ENCODE data around the gene EPHA8. TPM values are rescaled to one million over a fixed set of nuclear protein-coding genes. Genes with fewer than 3 reads are reported as not detected.

EPHA8 gene
- not detected for total RNA-seq

DNA sequence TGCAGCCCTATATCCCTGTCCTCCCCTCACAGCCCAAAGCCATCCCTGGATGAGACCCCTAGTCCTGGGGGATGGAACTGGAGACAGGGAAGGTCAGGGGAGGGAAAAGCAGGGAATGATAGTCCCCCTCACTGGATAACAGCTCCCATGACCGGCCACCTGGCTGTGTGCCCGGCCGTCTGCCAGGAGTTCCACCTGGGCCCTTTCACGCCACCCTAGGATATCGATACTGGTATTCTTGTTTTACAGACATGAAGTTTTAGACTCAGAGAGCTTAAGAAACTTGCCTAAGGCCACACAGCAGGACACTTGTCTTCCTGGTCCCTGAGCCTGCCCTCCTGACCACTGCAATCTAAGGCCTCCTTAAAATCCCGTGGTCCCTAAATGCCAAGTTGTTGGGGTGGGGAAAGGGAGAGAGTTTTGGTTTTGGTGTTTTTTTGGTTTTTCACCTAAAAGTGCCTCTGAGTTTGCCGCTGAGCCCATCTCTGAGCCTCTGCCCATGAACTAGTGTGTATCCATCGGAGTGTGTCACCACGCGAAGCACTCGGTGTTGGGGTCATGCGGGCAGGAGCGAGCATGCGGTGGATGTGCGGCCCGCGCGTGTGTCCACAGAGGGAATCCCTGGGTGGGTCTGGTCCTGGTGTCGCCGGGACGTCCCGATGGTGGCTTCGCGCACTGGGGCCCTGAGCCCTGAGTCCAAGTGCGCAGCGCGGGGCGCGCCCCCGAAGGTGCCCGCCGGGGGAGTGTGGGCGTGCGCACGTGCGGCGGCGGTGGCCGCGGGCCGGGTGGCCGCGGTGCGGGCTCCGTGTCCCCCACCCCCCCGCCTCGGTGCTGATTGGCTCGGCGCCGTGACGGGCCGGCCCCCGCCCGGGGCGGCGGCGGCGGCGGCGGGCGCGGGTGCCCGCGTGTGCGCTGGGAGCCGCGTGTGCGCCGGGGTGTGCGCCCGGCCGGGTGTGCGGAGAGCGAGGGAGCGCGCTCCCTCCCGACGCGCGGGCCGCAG lies at the start of gene EPHA8:
Gene EPHA8 (plus strand): TSS at position 906 of the 1,000 bp plus-strand sequence. CDS start 147 bp downstream, outside the sequence.
- peaks cover 47% of the 10 kb centered on the region for H3K27me3 Mint-ChIP-seq
- CTCF ChIA-PET = no interaction called here
- intact Hi-C loops (cut with DNase I, micrococcal nuclease) = no loop called here
- H3K9me3 Mint-ChIP-seq (ENCODE audit: low read depth) = no peaks in the 10 kb centered on the region
- H3K27ac Mint-ChIP-seq = no peak within 1 kb of the TSS
- POLR2A ChIA-PET = no interaction called here
- no peak within 1 kb of the TSS for H3K4me3 Mint-ChIP-seq
- no peak for DNase-seq
- no peaks in the 10 kb centered on the region for H3K36me3 Mint-ChIP-seq (ENCODE audit: low read depth)
- H3K4me1 Mint-ChIP-seq = peaks cover 3% of the 10 kb centered on the region
- ATAC-seq = no peak

DNA sequence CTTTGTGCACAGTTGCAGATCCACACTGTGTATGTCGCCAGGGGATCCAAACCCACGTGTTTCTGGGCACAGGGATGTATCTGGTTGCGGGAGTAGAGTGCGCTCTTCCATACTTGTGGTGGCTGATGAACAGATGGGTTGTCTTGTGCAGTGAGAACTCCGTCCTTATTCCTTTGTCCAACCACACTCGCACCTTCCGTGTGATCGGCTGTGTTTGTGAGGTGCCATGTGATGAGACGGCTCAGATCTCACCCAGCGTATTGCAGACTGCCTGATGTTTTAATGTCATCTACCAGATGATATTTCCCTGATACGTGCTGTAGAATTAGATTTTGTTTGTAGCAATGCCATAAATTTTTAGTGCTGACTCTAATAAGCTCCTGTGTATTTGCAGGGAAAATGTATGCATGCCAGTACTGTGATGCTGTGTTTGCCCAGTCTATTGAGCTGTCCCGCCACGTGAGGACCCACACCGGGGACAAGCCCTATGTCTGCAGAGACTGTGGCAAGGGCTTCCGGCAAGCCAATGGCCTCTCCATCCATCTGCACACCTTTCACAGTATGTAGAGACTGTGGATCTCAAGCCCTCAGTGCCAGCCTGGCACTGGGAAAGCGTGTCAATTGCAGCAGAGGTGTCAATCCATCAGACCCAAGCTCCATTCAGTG lies 46.2 kb upstream of the EPHA8 start:
- ChIA-PET CTCF (no interaction called here), POLR2A (no interaction called here)
- Mint-ChIP-seq H3K4me1 (no peaks in the 10 kb centered on the region), H3K27ac (no peak overlapping the region), H3K36me3 (ENCODE audit: low read depth) (peaks cover 53% of the 10 kb centered on the region), H3K4me3 (no peak overlapping the region), H3K27me3 (no peaks in the 10 kb centered on the region), H3K9me3 (ENCODE audit: low read depth) (no peaks in the 10 kb centered on the region)
- DNase-seq = no peak
- no peak for ATAC-seq
- intact Hi-C loops (cut with DNase I, micrococcal nuclease) = no loop called here

- Mint-ChIP-seq H3K9me3 (ENCODE audit: low read depth) (no peaks in the 10 kb centered on the region), H3K36me3 (ENCODE audit: low read depth) (peaks cover 52% of the 10 kb centered on the region), H3K27me3 (no peaks in the 10 kb centered on the region), H3K4me1 (no peaks in the 10 kb centered on the region), H3K4me3 (no peak overlapping the region), H3K27ac (no peak overlapping the region)
- no peak for ATAC-seq
- intact Hi-C loops (cut with DNase I, micrococcal nuclease) = no loop called here
- POLR2A ChIA-PET = no interaction called here
- no peak for DNase-seq
- CTCF ChIA-PET = no interaction called here
Measured at GRCh38 chr1:22517956-22518355, 45.3 kb upstream of the EPHA8 start.

DNA sequence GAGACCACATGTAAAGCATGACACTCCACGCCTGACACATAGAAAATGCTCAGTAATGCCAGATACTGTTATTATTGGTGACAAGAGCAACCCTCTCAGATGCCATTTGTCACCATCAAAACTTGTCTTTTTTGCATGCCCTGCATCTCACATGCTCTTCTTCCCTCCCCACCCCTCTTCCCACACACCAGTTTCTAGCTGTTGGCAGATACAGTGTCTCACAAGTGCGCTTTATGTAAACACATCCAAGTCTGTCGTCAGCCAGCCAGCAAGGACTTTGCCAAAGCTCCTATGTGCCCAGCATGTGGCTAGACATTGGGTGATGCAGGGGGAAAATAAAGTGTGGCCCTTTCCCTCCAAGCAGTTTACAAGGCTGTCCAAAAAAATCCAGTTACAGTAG lies 44.9 kb upstream of the EPHA8 start:
- CTCF ChIA-PET = interaction anchor here (0.6 kb wide), 1 partner anchor 365 kb away, joined by 3 read pairs; no protein-coding TSS in a partner anchor

GRCh38 chr1:22520871-22521270 lies 42.4 kb upstream of the EPHA8 start:
- H3K27me3 Mint-ChIP-seq = no peaks in the 10 kb centered on the region
- H3K4me1 Mint-ChIP-seq = no peaks in the 10 kb centered on the region
- H3K4me3 Mint-ChIP-seq = no peak overlapping the region
- H3K9me3 Mint-ChIP-seq (ENCODE audit: low read depth) = no peaks in the 10 kb centered on the region
- ATAC-seq (no peak), DNase-seq (no peak)
- intact Hi-C loops (cut with DNase I, micrococcal nuclease) = no loop called here
- peaks cover 46% of the 10 kb centered on the region for H3K36me3 Mint-ChIP-seq (ENCODE audit: low read depth)
- H3K27ac Mint-ChIP-seq = no peak overlapping the region
- ChIA-PET POLR2A (no interaction called here), CTCF (no interaction called here)

More for the DNA sequence above, 44.9 kb upstream of the EPHA8 start:
- Mint-ChIP-seq H3K27me3 (no peaks in the 10 kb centered on the region), H3K4me3 (no peak overlapping the region), H3K36me3 (ENCODE audit: low read depth) (peaks cover 53% of the 10 kb centered on the region), H3K27ac (no peak overlapping the region), H3K9me3 (ENCODE audit: low read depth) (no peaks in the 10 kb centered on the region), H3K4me1 (no peaks in the 10 kb centered on the region)
- ATAC-seq (no peak), DNase-seq (no peak)
- intact Hi-C loops (cut with DNase I, micrococcal nuclease) = no loop called here
- POLR2A ChIA-PET = no interaction called here

DNA sequence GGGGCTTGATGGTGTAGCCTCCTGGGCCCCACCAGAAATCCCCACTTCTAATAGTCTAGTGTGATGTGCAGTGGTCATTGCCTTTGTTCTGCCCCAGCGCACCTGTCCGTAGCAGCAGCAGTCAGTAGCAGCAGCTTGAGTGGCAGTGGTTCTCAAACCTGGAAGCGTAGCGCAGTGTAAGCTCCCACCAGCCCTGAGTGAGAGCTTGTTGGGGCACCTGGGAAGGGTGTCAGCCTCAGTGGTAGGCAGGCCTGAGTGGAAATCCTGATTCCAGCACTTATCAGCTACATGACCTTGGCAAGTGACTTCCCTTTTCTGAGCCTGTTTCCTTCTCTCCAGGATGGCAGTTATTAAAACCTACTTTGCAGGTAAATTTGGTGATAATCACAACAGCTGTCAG lies 41.6 kb upstream of the EPHA8 start:
- Mint-ChIP-seq H3K27me3 (no peaks in the 10 kb centered on the region), H3K9me3 (ENCODE audit: low read depth) (no peaks in the 10 kb centered on the region), H3K27ac (no peak overlapping the region), H3K36me3 (ENCODE audit: low read depth) (peaks cover 41% of the 10 kb centered on the region), H3K4me1 (no peaks in the 10 kb centered on the region), H3K4me3 (no peak overlapping the region)
- ChIA-PET CTCF (no interaction called here), POLR2A (no interaction called here)
- DNase-seq = no peak
- no peak for ATAC-seq
- intact Hi-C loops (cut with DNase I, micrococcal nuclease) = no loop called here

DNA sequence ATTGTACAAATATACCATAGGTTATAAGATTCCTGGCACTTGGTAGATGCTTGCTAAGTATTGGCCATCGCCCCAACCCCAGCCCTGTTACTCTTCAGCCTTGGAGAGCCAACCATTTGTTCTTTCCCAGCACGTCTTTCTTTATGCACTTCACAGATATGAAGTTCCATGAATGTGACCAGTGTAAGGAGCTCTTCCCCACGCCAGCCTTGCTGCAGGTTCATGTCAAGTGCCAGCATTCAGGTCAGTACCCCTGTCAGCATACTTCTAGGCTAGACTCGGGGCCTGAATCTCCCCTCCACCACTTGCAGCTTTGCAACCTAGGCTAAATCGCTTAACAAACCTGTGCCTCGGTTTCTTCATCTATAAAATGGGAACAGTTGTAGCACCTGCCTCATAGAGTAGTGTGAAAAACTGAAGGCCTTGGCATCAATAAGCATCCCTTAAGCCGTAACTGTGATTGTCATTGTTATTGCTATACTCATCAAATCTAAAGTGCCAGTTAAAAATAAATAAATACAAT lies 41.0 kb upstream of the EPHA8 start:
- Mint-ChIP-seq H3K9me3 (ENCODE audit: low read depth) (no peaks in the 10 kb centered on the region), H3K36me3 (ENCODE audit: low read depth) (peaks cover 37% of the 10 kb centered on the region), H3K27me3 (no peaks in the 10 kb centered on the region), H3K27ac (no peak overlapping the region), H3K4me1 (no peaks in the 10 kb centered on the region), H3K4me3 (no peak overlapping the region)
- POLR2A ChIA-PET = no interaction called here
- no peak for DNase-seq
- intact Hi-C loops (cut with DNase I, micrococcal nuclease) = no loop called here
- no peak for ATAC-seq
- CTCF ChIA-PET = no interaction called here

DNA sequence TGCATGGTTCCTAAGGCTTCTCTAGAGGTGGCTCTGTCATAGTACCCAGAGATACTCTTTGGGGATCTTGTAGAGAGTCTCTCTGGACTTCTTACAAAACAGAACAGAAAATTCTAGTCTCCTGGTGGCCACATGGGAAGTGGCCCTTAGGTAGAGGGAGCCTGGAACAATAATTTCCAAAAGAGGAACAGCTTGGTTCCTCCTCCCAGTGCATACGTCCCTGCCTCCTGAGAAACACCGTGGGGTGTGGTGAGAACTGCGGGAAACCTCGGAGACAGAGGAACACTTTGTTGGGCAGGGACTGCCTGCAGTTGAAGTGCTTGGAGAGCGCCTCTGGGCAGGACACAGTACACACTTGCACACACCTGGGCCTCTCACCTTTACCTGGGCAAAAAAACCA lies 38.8 kb upstream of the EPHA8 start:
- ChIA-PET POLR2A (no interaction called here), CTCF (no interaction called here)
- no peaks in the 10 kb centered on the region for H3K27me3 Mint-ChIP-seq
- no peak overlapping the region for H3K4me3 Mint-ChIP-seq
- ATAC-seq = no peak
- peaks cover 28% of the 10 kb centered on the region for H3K36me3 Mint-ChIP-seq (ENCODE audit: low read depth)
- no peaks in the 10 kb centered on the region for H3K9me3 Mint-ChIP-seq (ENCODE audit: low read depth)
- intact Hi-C loops (cut with DNase I, micrococcal nuclease) = no loop called here
- no peak for DNase-seq
- H3K27ac Mint-ChIP-seq = no peak overlapping the region
- H3K4me1 Mint-ChIP-seq = no peaks in the 10 kb centered on the region

- H3K9me3 Mint-ChIP-seq (ENCODE audit: low read depth) = no peaks in the 10 kb centered on the region
- intact Hi-C loops (cut with DNase I, micrococcal nuclease) = no loop called here
- POLR2A ChIA-PET = no interaction called here
- H3K4me3 Mint-ChIP-seq = no peak overlapping the region
- no peaks in the 10 kb centered on the region for H3K27me3 Mint-ChIP-seq
- no peak overlapping the region for H3K27ac Mint-ChIP-seq
- H3K36me3 Mint-ChIP-seq (ENCODE audit: low read depth) = peaks cover 29% of the 10 kb centered on the region
- H3K4me1 Mint-ChIP-seq = no peaks in the 10 kb centered on the region
- DNase-seq = no peak
- no peak for ATAC-seq
- CTCF ChIA-PET = no interaction called here
Measured at GRCh38 chr1:22525211-22525610, 38.1 kb upstream of the EPHA8 start.

DNA sequence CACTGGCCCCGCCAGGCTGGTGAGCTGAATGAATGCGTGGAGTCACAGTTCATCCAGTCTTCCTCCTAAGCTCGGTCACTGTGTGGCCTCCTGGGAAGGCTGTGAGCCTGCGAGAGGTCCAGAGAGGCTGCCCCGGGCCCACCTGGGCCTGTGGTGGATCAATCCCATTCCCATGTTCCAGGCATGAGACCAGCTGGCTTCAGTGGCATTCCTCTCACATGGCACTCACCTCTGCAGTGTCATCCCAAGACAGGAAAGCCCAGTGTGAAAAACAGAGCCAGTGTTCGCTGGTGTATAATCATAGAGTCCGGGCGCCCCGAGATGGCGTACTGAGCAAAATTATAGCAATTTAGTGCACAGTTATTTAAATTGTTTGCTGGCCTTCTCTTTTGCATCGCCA lies 37.6 kb upstream of the EPHA8 start:
- ATAC-seq (no peak), DNase-seq (no peak)
- ChIA-PET CTCF (no interaction called here), POLR2A (no interaction called here)
- H3K27me3 Mint-ChIP-seq = no peaks in the 10 kb centered on the region
- H3K36me3 Mint-ChIP-seq (ENCODE audit: low read depth) = peaks cover 28% of the 10 kb centered on the region
- no peak overlapping the region for H3K4me3 Mint-ChIP-seq
- no peaks in the 10 kb centered on the region for H3K4me1 Mint-ChIP-seq
- H3K9me3 Mint-ChIP-seq (ENCODE audit: low read depth) = no peaks in the 10 kb centered on the region
- intact Hi-C loops (cut with DNase I, micrococcal nuclease) = no loop called here
- H3K27ac Mint-ChIP-seq = no peak overlapping the region

DNA sequence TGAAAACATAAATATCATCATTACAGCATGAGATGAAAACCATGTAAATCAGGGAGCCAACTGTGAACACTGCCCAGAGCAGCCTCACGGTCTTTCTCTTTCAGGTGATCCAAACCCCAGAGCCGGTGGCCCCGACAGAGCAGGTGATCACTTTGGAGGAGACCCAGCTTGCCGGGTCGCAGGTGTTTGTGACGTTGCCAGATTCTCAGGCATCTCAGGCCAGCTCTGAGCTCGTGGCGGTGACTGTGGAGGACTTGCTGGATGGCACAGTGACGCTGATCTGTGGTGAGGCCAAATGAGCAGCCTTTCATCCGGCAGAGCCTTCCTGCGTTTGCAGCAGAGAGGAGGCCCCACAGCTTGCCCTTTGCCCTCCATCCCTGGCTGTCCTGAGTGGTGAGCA lies 37.2 kb upstream of the EPHA8 start:
- no peak for ATAC-seq
- ChIA-PET POLR2A (no interaction called here), CTCF (no interaction called here)
- no peak overlapping the region for H3K27ac Mint-ChIP-seq
- no peak overlapping the region for H3K4me3 Mint-ChIP-seq
- H3K27me3 Mint-ChIP-seq = no peaks in the 10 kb centered on the region
- H3K36me3 Mint-ChIP-seq (ENCODE audit: low read depth) = peaks cover 27% of the 10 kb centered on the region
- H3K9me3 Mint-ChIP-seq (ENCODE audit: low read depth) = no peaks in the 10 kb centered on the region
- no peak for DNase-seq
- no peaks in the 10 kb centered on the region for H3K4me1 Mint-ChIP-seq
- intact Hi-C loops (cut with DNase I, micrococcal nuclease) = no loop called here

DNA sequence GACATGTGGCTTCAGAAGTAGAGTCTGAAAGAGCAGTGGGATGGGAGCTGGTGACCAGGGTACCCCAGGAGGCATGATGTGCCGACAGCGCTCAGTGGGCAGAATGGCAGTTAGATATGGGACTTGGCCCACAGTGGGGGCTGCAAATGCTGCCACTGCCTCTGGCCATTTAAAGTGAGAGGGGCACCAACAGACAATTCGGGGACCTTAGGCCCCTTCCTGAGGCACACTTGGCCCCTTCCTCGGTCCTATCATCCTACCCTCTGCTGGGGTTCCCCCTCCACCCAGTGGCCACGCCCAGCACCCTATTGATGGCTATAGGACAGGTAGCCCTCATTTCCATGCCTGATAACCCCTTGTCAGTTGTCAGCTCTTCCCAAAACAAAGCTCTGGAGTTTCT lies 36.6 kb upstream of the EPHA8 start:
- CTCF ChIA-PET = no interaction called here
- Mint-ChIP-seq H3K4me3 (no peak overlapping the region), H3K4me1 (no peaks in the 10 kb centered on the region), H3K36me3 (ENCODE audit: low read depth) (peaks cover 27% of the 10 kb centered on the region), H3K27me3 (no peaks in the 10 kb centered on the region), H3K9me3 (ENCODE audit: low read depth) (no peaks in the 10 kb centered on the region), H3K27ac (no peak overlapping the region)
- DNase-seq = no peak
- POLR2A ChIA-PET = interaction anchor here (0.6 kb wide), 1 partner anchor 864 kb away, joined by 3 read pairs; no protein-coding TSS in a partner anchor
- intact Hi-C loops (cut with DNase I, micrococcal nuclease) = no loop called here
- no peak for ATAC-seq
